GM19240 (cell line): Measurements from ENCODE around the gene IFNG.

Source experiments
- DNase-seq: peaks from one replicate; pipeline ENCODE4 v3.0.0; 2011; ENCODE audit warnings: low spot score; ENCODE audit not compliant: insufficient read length

IFNG gene

DNA sequence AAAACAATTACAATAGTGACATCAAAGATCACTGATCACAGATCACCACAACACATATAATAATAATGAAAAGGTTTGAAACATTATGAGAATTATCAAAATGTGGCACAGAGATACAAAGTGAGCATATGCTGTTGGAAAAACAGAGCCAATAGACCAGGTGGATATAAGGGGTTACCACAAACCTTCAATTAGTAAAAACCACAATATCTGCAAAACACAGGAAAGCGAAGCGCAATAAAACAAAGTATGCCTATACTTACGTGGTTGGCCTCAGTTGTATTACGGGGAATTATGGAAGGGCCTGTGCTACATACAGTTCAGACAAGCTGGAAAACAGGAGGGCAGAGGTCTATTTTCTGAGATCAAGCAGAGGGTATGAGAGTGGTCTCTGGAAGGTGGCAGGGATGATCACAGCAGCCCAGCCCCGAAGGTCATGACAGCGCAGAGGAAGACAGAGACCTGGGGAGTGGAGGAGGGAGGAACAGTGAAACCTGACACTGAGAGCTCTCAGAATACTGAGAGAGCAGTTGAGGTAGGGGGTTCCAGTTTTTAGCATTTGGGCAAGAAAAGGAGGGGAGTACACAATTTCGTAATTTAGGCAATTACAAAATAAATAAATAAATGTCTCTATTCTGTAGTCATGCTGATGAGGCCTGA, 41.3 kb downstream of the IFNG start:
- DNase-seq, result no peak

GRCh38 chr12:68117661-68118060, 41.9 kb downstream of the IFNG start:
- DNase-seq, result no peak

DNA sequence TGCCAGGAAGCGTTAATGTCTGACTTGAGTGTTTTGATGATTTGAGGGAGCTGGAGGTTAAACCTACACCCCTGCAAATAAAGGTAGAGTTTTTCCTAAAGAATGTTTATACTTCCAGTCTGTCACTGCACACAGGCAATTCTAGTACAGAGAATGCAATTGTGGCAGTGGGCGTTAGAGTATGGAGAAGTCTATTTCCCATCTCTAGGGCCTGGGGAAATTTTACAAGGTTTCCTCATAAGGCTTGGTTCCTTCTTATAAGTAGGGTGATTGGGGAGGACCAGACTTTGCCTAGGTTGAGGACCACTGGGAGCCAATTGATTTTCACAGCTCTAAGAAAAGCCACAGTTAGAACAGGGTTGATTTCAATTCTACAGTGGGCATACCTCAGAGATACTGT, 44.3 kb downstream of the IFNG start:
- no peak for DNase-seq

GRCh38 chr12:68114606-68115005, 44.9 kb downstream of the IFNG start:
- DNase-seq, result no peak

GRCh38 chr12:68113644-68114043, 45.9 kb downstream of the IFNG start:
- DNase-seq, result no peak

- DNase-seq, result no peak
Observed at GRCh38 chr12:68111995-68112394, 47.5 kb downstream of the IFNG start.

DNA sequence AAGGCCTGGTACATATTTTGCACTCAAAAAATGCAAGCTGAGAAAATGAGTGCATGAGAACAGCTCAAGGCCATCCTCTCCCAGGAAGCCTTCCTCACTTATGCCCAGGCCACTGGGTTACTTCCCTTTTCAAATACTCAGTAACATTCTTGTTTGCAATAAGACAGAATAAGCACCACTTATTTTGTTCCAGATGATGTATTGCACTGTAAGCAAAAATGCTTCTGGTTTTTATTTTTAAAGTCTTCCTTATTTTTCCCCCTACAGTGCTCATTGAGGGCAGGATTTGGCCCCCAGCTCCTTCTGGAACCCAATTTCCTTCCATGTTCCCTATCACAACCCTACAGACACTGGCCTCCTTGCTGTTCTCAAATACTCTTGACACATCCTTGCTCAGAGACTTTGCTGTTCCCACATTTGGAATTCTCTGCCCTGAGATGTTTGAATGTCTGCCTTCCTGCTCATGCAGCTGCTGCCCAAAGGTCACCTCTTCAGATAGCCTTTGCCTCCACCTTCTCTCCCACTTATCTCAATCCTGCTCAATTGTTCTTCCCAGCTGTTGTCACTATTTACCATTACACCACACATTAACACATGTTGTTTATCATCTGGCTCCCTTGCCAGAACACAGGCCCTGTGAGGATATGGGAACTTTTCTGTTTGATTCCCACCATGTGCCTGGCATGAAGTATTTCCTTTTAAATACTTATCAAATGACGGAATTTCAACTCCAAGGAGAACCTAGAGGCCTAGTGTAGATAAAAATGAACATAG, 49.9 kb downstream of the IFNG start:
- no peak for DNase-seq

DNA sequence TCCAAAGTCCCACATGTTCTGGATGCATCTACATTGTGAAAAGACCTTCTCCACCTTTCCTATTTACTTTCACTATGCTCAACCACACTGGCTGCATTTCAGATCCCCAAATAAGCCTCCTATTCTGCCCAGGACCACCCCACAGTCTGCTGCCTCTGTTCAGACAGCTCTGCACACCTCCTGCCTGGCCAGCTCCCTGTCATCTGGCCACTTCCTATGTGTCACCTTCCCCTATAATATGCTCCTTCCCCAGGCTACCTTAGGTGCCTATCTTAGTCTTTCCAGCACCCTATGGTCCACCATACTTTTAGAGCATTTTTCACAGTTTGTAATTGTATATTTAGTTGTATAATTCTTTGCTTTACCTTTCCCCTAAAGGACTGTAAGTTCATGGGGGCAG, 50.5 kb downstream of the IFNG start:
- no peak for DNase-seq

DNA sequence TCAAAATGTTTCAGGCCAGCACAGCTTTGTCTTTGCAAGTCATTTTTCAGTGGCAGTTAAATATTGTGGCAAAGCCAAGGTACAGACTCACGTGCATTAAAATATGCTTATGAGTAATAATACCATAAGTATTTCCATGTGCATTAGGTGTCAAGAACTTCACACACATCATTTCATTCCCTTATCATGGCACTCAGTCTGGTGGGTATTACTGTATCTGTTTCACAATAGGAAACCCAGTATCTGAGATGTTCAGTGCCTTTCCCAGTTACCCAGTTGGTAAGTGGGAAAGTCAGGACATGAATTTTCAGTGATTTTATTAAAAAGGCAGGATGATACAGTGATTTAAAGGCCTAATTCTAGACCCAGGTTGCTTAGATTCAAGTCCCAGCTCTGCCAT, 52.9 kb downstream of the IFNG start:
- no peak for DNase-seq

- no peak for DNase-seq
Observed at GRCh38 chr12:68106160-68106559, 53.4 kb downstream of the IFNG start.
